Measurements from ENCODE around the gene RHEB.
A peak's percentile ranks its signal among the peaks of the same experiment; 100 is the strongest.

RHEB gene

DNA sequence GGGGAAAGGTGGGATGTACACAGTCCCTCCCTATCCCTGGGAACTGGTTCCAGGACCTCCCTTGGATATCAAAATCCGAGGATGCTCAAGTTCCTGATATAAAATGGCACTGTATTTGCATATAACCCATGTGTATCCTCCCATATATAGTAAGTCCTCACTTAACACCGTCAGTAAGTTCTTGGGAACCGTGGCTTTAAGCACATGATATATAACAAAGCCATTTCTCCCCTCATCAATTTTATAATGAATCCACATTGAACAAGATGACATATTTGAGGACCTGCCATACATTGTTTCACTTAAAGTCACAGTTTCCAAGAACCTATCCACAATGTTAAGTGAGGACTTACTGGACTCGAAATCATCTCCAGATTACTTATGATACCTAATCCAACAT, 85.1 kb downstream of the RHEB start:
- no peak overlapping the region for H3K4me3 ChIP-seq (ENCODE audit: low read length)
- no peak overlapping the region for H3K27ac ChIP-seq (ENCODE audit: low read depth, low read length)
- 95% methylated on average over 4 of the region's 4 CpGs for WGBS
- no peaks in the 10 kb centered on the region for H3K36me3 ChIP-seq (ENCODE audit: insufficient read depth, low read length)
- no peak overlapping the region for H3K9ac ChIP-seq (ENCODE audit: low read depth, low read length)
- H3K4me1 ChIP-seq (ENCODE audit: insufficient read depth, low read length), result peaks cover 12% of the 10 kb centered on the region
- H3K27me3 ChIP-seq (ENCODE audit: insufficient read depth, low read length), result peaks cover 17% of the 10 kb centered on the region
- H3K9me3 ChIP-seq (ENCODE audit: insufficient read depth, low read depth, low read length), result no peaks in the 10 kb centered on the region

DNA sequence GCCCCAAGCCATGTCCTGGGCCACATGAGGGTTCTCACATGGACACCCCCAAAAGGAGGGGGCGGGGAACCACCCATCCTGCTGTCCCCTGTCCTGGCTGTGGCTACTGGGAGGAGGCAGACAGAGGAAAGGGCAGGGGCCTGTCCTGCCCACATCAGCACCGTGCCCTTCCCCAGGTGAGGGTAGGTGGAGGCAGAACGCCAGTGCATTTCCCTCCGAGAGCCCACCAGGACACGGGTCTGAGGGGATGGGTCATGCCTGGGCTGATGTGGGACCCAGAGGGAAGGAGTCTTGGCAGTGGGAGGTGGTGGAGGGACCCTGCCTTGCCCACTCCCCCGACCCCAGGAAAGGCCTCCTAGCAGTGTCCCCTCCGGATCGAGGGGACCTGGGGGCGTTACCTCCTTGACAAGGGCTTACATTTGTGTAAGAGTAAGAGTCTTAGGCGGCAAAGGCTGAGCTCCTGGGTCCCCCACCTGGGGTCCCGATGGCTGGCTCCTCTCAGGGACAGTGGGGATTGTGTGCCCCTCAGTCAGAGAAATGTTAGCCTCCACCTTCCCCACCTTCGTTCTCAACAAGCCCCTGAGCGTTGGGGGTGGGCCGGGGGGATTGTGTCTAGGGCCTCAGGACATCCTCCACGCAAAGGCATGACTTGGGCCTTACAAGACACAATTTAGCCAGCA, 85.8 kb downstream of the RHEB start:
- H3K36me3 ChIP-seq (ENCODE audit: insufficient read depth, low read length), result no peaks in the 10 kb centered on the region
- no peaks in the 10 kb centered on the region for H3K9me3 ChIP-seq (ENCODE audit: insufficient read depth, low read depth, low read length)
- 94% methylated on average over 15 of the region's 15 CpGs for WGBS
- H3K4me1 ChIP-seq (ENCODE audit: insufficient read depth, low read length), result peaks cover 14% of the 10 kb centered on the region
- H3K27ac ChIP-seq (ENCODE audit: low read depth, low read length), result no peak overlapping the region
- peaks cover 10% of the 10 kb centered on the region for H3K27me3 ChIP-seq (ENCODE audit: insufficient read depth, low read length)
- no peak overlapping the region for H3K9ac ChIP-seq (ENCODE audit: low read depth, low read length)
- no peak overlapping the region for H3K4me3 ChIP-seq (ENCODE audit: low read length)

DNA sequence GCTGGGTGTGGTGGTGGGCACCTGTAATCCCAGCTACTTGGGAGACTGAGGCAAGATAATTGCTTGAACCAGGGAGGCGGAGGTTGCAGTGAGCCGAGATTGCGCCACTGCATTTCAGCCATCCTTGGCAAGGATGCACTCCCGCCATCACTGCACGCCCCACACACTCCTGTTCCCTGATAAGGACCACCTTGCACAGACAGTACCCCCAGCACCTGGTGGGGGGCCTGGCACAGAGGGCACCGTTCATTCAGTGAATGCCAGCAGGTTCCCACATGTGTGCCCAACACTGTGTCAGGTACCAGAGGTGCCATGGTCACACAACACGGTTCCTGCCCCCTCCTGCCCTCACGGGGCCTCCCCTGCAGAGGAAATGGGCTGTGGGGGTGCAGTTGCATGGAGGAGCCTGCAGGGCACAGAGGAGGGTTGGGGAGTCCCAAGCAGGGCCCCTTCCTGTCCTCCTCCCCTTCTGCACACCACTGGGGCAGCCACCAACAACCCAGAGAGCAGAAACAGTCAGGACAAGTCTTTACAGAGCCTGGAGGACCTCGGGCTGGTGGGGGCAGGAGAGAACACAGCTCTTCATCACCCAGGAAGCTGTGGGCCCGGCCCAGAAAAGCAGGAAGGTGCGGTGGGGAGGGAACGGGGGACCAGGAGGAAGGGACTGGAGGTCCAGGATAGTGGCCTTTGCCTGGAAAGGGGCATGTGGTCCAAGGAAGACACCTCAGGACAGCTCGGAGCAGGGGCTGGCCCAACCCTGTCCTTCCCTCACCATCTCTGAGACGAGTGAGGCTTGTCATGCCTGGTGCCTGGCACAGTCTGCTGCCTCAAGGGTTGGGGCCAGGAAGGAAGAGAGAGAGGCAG, 86.8 kb downstream of the RHEB start:
- H3K9me3 ChIP-seq (ENCODE audit: insufficient read depth, low read depth, low read length), result no peaks in the 10 kb centered on the region
- no peak overlapping the region for H3K27ac ChIP-seq (ENCODE audit: low read depth, low read length)

DNA sequence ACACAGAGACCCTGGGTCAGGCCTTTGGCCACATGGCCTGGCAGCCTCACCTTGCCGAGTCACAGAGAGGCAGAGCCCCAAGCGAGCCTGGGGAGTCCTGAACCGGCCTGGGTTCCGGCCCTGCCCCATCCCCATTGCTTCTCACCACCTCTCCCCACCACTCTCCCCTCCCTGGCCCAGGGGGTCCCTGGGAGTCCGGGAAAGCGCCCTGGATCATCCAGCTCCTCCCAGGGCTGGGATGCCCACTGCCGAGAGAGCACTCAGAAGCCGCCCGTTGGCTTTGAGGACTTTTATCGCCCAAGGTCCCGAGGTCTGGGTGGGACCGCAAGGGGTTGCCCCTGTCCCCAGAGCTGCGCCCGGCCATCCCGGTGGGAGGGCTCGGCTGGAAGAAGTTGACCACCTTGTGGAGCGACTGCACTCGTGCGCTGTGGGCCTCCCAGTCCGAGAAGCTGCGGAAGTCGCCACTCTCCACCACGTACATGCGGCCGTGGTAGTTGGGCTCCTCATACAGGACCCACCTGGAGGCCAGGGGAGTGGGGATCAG, 87.9 kb downstream of the RHEB start:
- Histone ChIP-seq H3K27ac (ENCODE audit: low read depth, low read length) (no peak overlapping the region), H3K9ac (ENCODE audit: low read depth, low read length) (no peak overlapping the region), H3K36me3 (ENCODE audit: insufficient read depth, low read length) (no peaks in the 10 kb centered on the region), H3K27me3 (ENCODE audit: insufficient read depth, low read length) (no peaks in the 10 kb centered on the region), H3K4me1 (ENCODE audit: insufficient read depth, low read length) (peaks cover 27% of the 10 kb centered on the region), H3K4me3 (ENCODE audit: low read length) (no peak overlapping the region), H3K9me3 (ENCODE audit: insufficient read depth, low read depth, low read length) (no peaks in the 10 kb centered on the region)
- WGBS, result 94% methylated on average over 25 of the region's 25 CpGs

More for the DNA sequence above, 86.8 kb downstream of the RHEB start:
- H3K9ac ChIP-seq (ENCODE audit: low read depth, low read length), result no peak overlapping the region
- no peaks in the 10 kb centered on the region for H3K36me3 ChIP-seq (ENCODE audit: insufficient read depth, low read length)
- WGBS, result 92% methylated on average over 14 of the region's 14 CpGs
- H3K4me3 ChIP-seq (ENCODE audit: low read length), result no peak overlapping the region
- peaks cover 1% of the 10 kb centered on the region; the same call in 1 of the 2 replicates for H3K27me3 ChIP-seq (ENCODE audit: insufficient read depth, low read length)
- H3K4me1 ChIP-seq (ENCODE audit: insufficient read depth, low read length), result peaks cover 24% of the 10 kb centered on the region

DNA sequence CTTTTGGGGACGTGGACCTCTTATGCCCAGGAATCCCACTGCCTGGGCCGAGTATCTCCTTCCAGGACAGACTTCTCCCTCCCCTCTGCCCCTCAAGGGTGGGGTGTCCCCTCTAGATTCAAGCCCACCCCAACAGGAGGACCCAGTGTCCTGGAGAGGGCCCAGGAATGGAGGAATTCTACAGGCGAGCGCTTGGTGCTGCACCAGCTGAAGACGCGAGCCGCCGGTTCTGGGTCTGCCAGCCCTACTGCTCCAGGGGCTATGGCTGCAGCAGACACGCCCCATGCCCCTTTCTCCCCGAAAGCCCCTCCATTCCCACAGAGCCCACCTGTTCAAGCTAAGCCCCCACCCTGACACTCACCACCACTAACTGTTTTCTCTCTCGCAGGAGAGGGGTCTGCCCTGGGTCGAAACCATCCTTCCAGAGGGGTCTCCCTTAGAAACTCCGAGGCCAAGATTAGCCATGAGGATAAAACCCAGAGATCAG, 88.4 kb downstream of the RHEB start:
- no peaks in the 10 kb centered on the region for H3K9me3 ChIP-seq (ENCODE audit: insufficient read depth, low read depth, low read length)
- no peak overlapping the region for H3K4me3 ChIP-seq (ENCODE audit: low read length)
- H3K36me3 ChIP-seq (ENCODE audit: insufficient read depth, low read length), result no peaks in the 10 kb centered on the region
- WGBS, result 92% methylated on average over 12 of the region's 13 CpGs
- no peak overlapping the region for H3K9ac ChIP-seq (ENCODE audit: low read depth, low read length)
- H3K27ac ChIP-seq (ENCODE audit: low read depth, low read length), result no peak overlapping the region
- H3K27me3 ChIP-seq (ENCODE audit: insufficient read depth, low read length), result no peaks in the 10 kb centered on the region
- H3K4me1 ChIP-seq (ENCODE audit: insufficient read depth, low read length), result peaks cover 30% of the 10 kb centered on the region

DNA sequence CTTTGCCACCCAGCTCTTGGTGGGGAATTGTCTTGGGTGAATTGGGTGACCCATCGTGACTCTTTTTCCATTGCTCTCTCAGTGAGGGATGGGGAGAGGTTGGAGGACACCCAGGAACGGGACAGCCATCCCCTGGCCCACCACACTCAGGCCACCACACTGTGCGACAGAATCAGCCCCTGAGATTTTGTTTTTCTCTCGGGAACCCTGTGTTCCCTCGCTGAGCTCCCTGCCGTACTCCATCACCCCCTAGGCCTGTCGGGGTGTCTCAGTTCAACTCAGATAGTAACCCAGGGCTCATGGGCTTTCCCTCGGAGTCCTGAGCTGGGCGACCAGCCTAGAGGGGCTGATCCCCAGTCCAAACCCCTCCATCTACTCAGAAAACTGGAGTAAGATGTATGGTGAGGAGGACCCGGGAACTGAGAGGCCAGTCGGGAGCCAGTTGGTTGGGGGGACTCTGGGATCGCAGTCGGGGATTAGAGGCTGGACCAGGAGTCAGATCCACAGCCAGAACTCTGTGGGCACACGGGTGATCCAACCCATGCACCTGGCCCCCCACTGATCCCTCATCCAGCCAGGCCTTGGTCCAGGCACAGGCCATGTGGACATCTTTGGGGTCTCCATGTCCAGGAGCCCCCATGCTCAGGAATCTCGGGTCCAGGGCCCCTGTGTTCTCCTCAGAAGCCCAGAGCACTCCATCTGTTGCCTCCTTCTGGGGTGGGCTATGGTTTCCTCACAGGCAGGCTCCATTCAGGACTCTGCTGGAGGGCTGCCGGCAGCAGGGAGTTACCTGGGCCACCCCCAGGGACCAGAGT, 89.1 kb downstream of the RHEB start:
- H3K4me1 ChIP-seq (ENCODE audit: insufficient read depth, low read length), result peaks cover 35% of the 10 kb centered on the region
- no peaks in the 10 kb centered on the region for H3K9me3 ChIP-seq (ENCODE audit: insufficient read depth, low read depth, low read length)
- no peak overlapping the region for H3K4me3 ChIP-seq (ENCODE audit: low read length)
- no peaks in the 10 kb centered on the region for H3K36me3 ChIP-seq (ENCODE audit: insufficient read depth, low read length)
- WGBS, result 95% methylated on average over 16 of the region's 16 CpGs
- no peak overlapping the region for H3K9ac ChIP-seq (ENCODE audit: low read depth, low read length)
- H3K27me3 ChIP-seq (ENCODE audit: insufficient read depth, low read length), result no peaks in the 10 kb centered on the region
- no peak overlapping the region for H3K27ac ChIP-seq (ENCODE audit: low read depth, low read length)

DNA sequence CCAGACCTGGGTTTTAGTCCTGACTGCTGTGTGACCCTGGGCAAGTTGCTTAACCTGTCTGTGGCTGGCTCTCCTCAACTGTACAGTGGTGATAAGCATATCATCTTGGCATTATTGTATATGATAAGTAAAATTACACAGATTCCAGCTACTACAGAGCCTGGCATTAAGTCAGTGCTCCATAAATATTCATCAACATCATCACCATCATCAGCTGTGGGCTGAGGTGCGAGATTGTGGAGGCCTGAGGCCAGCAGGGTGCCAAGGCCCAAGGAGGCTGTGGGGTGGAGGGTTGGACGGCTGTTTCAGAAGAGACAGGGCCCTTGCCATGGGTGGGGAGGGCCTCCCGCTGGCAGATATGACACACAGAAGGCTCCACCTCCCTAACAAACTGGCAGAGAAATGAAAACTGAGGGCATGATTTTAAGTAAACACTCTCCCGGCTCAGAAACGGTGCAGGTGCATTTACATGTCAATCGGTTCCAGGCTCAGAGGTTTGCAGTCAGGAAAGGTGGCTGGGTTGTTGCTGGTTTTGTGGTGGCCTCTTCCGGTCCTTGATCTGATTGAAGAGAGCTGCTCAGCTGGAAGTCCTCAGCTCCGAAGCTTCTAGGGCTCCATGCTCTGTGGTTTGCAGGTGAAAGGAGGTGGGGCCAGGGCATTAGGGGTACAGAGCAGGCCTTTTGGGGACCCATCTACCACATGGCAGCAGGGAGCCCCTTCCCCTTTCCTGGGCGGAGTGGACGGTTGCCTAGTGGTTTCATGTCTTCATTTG, 89.9 kb downstream of the RHEB start:
- no peak overlapping the region for H3K4me3 ChIP-seq (ENCODE audit: low read length)
- H3K9ac ChIP-seq (ENCODE audit: low read depth, low read length), result no peak overlapping the region
- H3K36me3 ChIP-seq (ENCODE audit: insufficient read depth, low read length), result no peaks in the 10 kb centered on the region
- H3K27me3 ChIP-seq (ENCODE audit: insufficient read depth, low read length), result no peaks in the 10 kb centered on the region
- 47% methylated on average over 10 of the region's 10 CpGs for WGBS
- peaks cover 35% of the 10 kb centered on the region for H3K4me1 ChIP-seq (ENCODE audit: insufficient read depth, low read length)
- H3K9me3 ChIP-seq (ENCODE audit: insufficient read depth, low read depth, low read length), result no peaks in the 10 kb centered on the region
- H3K27ac ChIP-seq (ENCODE audit: low read depth, low read length), result no peak overlapping the region

DNA sequence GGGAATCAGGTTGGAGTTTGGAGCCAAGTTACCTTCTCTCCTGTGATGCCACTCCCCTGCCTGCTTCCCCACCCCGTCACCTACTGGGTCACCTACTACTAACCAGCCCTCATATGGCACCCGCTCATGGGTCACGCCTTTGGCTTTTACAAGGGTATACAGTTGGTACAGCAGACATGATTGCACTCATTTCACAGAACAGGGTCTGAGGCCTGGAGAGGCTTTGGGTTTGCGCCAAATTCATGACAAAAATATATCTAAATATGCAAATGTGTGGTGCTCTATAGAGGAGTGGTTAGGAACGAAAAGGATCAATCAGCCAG, 90.5 kb downstream of the RHEB start:
- peak overlapping the region; percentile 35; the same call in 1 of the 2 replicates for H3K27ac ChIP-seq (ENCODE audit: low read depth, low read length)
- WGBS, result 91% methylated on average over 5 of the region's 5 CpGs
- no peaks in the 10 kb centered on the region for H3K27me3 ChIP-seq (ENCODE audit: insufficient read depth, low read length)
- no peak overlapping the region for H3K4me3 ChIP-seq (ENCODE audit: low read length)
- no peaks in the 10 kb centered on the region for H3K36me3 ChIP-seq (ENCODE audit: insufficient read depth, low read length)
- no peak overlapping the region for H3K9ac ChIP-seq (ENCODE audit: low read depth, low read length)
- peaks cover 35% of the 10 kb centered on the region for H3K4me1 ChIP-seq (ENCODE audit: insufficient read depth, low read length)
- H3K9me3 ChIP-seq (ENCODE audit: insufficient read depth, low read depth, low read length), result no peaks in the 10 kb centered on the region

DNA sequence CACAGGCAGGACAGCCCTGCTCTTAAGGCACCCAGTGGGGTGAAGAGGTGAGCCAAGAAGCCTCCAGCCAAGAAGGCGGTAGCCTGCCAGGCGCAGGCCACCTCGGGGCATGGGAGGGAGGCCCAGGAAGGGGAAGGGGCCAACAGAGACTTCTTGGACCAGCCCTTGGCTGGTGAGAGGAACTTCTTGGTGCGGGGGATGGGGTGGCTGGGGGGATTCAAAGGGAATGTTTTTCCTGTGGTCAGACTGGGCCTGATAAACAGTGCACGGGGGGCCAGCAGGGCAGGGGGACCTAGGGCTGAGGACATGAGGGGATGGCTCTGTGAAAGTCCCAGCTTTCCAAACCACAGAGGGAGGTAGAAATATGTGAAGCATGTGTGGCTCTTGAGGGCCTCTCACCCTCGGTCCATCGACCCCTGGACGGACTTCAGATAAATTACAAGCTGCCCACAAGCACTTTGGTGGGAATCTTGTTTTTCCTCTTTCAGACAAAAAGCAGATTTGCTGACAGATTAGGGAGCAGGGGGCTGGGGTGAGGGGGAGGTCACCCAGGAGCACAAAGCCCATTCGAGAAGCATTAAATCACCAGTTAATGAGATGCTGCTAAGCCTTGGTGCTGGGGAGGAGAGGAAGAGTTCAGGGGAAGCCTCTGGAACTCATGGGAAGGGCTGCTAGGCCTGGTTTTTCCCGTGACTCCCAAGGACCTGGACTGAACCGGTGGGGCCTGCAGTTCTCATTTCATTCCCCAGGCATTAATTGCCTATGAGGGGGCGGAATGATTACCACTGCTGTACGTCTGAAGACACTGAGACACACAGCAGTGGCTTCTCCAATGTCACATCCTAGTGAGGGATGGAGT, 91.1 kb downstream of the RHEB start:
- no peaks in the 10 kb centered on the region for H3K36me3 ChIP-seq (ENCODE audit: insufficient read depth, low read length)
- 45% methylated on average over 13 of the region's 13 CpGs for WGBS
- H3K9me3 ChIP-seq (ENCODE audit: insufficient read depth, low read depth, low read length), result no peaks in the 10 kb centered on the region
- H3K4me1 ChIP-seq (ENCODE audit: insufficient read depth, low read length), result peaks cover 35% of the 10 kb centered on the region
- peak overlapping the region; percentile 35; the same call in 1 of the 2 replicates for H3K27ac ChIP-seq (ENCODE audit: low read depth, low read length)
- H3K9ac ChIP-seq (ENCODE audit: low read depth, low read length), result no peak overlapping the region
- H3K27me3 ChIP-seq (ENCODE audit: insufficient read depth, low read length), result peaks cover 2% of the 10 kb centered on the region; the same call in 1 of the 2 replicates
- no peak overlapping the region for H3K4me3 ChIP-seq (ENCODE audit: low read length)
